Stimulated activated CD4-positive, alpha-beta T cell treated with anti-CD3 and anti-CD28 coated beads, Interleukin-1b, Interleukin-23, amount 100 ng/mL, for 48 hours (primary cell): ENCODE measurements around the gene SLAMF8.

Source experiments
- DNase-seq: peaks from one replicate; pipeline ENCODE4 v3.0.0-alpha.2; 2020

The SLAMF8 gene

DNA sequence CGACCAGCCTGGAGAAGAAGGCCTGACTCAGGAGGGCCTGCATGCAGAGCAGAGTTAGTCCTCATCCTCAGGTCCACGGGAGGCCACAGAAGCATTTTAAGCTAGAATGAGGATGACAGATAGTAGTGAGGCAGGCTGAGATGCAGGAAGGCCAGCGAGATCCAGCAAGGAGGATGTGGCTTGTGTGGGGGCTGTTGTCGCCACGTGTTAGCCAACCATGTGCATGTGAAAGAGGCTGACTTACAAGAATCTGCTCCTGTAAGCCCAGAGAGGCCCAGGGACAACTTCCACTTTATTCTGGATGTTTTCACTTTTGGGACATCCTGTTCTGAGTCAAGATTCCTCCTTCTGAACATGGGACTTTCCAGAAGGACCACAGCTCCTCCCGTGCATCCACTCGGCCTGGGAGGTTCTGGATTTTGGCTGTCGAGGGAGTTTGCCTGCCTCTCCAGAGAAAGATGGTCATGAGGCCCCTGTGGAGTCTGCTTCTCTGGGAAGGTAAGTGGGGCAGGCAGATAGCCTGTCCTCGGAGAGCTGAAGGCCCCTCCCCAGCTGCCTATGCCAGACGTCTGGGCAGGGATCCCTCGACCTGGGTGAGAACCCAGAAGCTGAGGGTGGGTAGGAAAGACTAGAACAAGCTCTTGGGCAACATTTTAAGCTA lies at the start of gene SLAMF8:
Gene SLAMF8 (plus strand): TSS at position 433 of the 661 bp plus-strand sequence. CDS start 26 bp downstream, at position 459.
- peak; percentile 57 for DNase-seq

DNA sequence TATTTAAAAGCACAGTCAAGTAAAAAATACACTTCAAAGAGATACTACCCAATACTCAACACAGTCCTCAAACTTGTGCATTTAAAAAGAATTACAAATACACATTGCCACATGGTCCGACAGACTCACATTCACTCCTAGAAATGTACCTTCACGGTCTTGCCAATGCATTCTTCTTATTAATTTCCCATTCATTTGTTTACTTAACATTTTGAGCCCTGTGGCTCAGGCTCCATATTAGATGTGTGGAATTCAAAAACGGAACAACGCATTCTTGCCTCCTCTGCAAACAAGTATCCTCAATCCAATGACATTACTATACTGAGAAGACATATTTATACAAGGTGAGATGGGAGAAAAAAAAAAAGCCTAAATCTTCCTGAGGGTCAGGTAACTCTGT lies 48.4 kb upstream of the SLAMF8 start:
- no peak for DNase-seq

DNA sequence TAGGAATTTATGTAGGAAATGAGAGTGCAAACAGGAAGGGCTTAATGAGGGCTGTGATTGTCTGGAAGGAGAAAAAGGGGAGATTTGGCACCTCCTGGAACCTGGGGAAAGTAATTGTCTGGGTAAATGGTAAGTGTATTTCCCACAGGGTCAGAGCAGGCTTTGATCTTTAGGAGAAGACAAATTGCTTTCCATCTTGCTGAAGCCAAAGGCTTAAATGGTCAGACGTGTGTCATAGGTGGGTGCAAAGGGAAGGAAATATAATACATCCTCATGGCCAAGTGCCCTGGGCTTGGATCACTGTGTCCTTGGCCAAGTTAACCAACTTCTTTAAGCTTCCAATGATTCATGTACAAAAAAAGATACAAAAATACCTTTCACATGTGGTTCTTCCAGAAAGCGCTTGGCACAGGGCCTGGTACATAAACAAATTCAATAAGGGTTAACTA lies 47.2 kb upstream of the SLAMF8 start:
- DNase-seq, result no peak

DNA sequence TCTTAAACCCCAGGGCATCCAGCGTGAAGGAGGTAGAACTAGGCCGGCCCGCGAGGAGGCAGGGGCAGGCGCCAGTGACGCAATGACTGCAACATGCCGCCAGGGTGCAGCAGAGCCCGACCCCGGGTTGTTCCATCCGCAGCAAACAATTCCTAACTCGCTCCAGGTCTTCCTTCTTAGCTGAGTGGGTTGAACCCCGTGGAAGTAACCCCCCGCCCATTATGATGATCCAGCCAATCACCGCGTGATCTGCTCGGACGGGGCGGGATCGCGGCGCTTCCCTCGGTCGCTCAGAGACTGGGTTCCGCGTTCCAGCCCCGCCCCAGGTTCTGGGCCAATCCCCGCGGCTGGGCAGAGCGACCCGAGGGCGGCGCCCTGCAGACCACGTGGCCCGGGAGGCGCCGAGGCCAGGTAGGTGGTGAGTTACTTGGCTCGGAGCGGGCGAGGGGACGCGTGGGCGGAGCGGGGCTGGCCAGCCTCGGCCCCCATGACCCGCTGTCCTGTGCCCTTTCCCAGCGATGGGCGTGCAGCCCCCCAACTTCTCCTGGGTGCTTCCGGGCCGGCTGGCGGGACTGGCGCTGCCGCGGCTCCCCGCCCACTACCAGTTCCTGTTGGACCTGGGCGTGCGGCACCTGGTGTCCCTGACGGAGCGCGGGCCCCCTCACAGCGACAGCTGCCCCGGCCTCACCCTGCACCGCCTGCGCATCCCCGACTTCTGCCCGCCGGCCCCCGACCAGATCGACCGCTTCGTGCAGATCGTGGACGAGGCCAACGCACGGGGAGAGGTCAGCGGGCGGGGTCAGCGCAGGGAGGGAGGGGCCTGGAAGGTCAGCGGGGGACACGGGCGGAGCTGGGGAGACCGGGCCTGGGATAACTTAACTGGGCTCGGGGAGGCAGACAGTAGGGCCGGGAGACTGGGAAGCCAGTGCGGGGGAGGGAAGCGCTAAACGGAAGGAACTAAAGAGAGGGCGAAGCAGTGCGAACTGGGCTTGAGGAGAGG lies 45.8 kb upstream of the SLAMF8 start, which contains the start of gene DUSP23:
Gene DUSP23 (plus strand): TSS at position 380 of the 1,000 bp plus-strand sequence. CDS start 139 bp downstream, at position 519.
- peak; percentile 96 for DNase-seq

DNA sequence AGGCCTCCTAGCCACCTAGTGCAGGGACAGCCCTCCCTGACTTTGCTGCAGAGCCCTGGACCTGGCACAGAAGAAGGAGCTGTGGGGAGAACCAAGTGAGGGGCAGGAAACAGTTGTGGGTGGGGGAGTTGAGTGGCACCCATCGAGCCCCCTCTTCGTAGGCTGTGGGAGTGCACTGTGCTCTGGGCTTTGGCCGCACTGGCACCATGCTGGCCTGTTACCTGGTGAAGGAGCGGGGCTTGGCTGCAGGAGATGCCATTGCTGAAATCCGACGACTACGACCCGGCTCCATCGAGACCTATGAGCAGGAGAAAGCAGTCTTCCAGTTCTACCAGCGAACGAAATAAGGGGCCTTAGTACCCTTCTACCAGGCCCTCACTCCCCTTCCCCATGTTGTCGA lies 44.7 kb upstream of the SLAMF8 start:
- no peak for DNase-seq

DNA sequence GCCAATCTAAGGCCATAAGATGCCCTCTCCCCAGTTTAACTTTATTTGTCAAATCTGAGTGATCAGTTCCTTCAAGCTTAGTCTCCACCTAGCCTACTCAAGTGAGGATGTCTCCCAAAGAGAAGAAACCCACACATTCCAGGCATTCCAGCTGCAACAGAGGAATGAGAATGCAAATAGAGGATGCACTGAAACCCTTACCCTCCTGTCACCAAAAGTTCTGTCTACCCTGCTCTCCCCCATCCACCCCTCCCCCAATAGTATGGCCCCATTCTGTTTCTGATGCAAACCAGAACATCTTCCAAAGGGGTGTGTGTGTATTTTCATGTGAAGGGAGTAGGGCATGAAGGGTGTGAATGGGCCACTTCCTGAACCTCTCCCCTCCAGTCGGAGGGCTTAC lies 42.9 kb upstream of the SLAMF8 start:
- no peak for DNase-seq

DNA sequence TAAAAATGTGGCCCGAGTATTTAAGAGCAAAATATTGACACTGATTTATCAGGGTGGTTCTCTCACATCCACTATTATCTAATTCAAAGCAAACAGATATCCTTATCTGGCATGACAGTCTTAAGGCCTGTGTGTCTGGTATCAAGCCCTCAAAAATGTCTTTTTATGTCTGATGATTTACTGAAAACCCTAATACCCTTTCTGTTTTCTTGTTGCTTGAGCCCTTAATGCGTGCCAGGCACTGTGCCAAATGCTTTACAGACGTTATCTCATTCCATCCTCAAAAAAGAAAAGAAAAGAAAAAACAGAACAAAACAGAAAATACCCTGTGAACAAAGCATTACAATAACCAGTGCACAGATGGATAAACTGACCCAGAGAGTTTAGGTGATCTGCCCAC lies 40.2 kb upstream of the SLAMF8 start:
- no peak for DNase-seq

DNA sequence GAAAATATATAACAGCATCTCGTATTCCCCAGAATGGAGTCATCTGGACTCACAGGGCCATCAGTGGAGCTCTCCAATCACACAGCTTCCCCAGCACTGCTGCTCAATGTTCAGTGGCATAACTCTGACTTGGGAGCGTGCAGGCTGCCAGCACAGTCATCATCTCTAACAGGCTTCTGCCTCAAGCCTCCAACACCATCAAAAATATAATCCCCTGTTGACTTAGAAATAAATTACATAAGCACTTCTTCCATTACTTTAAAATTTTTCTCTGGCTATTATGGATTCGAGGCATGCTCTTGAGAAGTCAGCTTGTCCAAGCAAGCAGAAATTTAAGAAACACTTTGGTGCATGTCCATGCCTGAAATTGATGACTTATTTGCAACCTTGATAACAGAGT lies 39.7 kb upstream of the SLAMF8 start:
- no peak for DNase-seq

DNA sequence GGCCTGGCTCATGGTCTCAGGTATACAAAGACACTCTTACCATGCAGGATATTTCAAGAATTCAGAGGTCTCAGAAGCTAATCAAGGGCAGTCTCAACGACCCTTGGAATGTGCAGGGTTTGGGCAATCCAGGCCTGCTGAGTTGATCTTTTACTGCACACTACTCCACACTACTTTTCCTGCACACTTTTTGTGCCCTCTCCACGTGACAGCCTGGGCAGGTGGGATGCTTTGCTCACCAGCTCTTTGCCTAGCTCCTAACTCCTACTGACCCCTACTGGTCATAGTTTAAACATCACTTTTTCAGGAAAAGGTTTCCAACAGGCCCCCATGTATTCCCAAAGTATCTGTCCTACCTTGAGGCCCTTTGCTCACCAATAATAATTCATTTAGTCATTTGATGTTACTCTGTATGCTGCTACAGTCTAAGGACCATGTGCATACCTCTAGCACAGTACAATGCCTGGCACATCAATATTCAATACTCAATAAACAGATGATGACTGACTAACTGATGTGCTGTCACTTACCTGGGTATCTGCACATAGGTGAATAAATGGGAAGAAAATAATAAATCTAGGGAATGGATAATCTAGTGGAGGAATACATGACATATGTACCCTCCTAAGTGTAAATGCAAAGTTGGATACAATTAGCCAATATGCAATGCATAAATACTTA lies 36.3 kb upstream of the SLAMF8 start:
- DNase-seq, result no peak

DNA sequence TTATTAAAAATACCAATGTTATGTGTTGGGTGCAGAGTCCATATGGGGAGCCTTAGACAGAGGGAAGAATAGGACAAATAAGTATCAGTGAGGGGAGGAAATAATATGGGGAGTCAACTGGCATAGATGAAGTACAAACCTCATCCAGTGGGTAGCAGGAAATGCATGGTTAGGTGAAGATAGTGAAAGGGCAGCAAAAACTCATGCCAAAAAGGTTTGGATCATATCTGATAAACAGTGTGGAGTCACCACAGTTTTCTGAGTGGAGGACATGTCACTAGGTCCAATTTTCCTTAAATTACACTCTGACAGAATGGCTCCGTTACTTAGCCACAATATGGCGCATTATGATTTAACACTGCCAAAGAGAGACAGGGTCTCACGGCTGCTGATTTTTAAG lies 35.6 kb upstream of the SLAMF8 start:
- no peak for DNase-seq

DNA sequence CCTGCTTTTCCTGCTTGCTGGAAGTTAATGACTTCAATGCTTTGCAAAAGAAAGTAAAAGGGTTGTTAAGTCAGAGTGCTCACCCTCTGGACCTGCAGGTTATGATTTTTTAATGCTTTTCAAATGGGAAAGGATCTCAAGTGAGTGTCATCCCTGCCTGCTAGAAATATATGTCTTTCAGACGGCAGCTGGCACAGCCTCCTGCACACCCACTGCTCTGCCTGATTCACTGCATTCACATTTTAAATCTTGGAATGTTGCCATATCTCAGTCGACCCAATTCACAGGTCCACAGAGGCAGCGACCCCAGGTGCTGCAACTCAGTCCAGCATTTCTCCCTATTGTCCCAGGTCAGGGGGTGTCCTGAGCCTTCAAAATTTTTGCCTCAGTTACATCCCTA lies 35.2 kb upstream of the SLAMF8 start:
- DNase-seq, result no peak

DNA sequence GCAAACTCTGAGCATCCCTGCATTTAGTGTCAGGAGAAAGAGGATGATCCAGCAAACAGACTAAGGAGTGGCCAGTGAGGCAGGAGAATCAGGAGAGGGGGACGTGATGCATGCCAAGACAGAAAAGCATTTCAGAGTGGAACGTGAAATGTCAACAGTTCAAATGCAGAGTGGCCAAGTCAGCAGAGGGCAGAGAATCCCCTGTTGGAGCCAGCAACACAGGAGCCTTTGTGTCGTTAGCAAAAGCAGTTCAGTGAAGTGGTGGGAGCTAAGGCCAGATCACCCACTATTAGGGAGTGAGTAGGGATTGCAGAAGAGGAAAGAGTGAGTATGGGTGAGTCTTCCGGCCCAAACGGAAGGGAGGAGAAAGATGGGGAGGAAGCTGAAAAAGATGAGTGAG lies 31.1 kb upstream of the SLAMF8 start:
- DNase-seq, result no peak

DNA sequence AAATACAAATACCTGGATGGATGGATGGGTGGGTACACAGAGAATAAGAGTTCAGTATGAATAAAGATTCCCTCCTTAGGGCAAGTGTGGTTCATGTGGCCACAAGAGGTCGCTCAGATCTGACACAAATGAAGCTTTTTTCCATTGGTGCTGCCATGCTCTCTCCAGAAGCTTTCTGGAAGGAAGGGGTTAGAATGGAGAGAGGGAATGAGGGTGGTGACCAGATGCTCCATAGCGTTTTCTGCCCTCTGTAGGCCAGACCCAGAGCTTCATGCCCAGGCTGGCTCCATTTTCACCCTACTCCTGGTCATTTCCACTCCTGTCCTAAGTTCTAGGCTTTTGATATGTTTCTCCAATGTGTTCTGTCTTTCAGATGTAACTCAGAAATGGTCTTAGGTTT lies 27.8 kb upstream of the SLAMF8 start:
- DNase-seq, result peak; percentile 12

DNA sequence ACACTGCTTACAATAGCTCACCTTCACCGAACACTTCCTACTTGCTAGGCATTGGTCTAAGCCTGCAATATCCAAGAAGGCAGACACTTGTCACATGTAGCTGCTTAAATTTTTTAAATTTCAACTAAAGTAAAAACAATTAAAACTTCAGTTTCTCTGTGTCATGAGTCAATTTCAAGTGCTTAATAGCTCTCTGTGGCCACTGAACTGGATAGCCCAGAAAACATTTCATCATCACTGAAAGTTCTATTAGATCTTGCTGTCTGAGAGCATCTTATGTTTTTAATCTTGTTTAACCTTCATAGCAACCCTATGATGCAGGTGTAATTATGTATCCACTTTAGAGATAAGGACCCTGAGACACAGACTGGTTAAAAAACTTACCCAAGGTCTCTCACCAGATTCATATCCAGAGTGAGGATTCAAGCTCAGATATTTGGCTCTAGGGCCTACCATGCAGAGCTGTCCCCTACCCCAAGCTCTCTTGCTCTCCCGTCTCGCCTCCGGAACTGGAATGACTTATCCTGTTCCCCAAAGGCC lies 27.2 kb upstream of the SLAMF8 start:
- no peak for DNase-seq

DNA sequence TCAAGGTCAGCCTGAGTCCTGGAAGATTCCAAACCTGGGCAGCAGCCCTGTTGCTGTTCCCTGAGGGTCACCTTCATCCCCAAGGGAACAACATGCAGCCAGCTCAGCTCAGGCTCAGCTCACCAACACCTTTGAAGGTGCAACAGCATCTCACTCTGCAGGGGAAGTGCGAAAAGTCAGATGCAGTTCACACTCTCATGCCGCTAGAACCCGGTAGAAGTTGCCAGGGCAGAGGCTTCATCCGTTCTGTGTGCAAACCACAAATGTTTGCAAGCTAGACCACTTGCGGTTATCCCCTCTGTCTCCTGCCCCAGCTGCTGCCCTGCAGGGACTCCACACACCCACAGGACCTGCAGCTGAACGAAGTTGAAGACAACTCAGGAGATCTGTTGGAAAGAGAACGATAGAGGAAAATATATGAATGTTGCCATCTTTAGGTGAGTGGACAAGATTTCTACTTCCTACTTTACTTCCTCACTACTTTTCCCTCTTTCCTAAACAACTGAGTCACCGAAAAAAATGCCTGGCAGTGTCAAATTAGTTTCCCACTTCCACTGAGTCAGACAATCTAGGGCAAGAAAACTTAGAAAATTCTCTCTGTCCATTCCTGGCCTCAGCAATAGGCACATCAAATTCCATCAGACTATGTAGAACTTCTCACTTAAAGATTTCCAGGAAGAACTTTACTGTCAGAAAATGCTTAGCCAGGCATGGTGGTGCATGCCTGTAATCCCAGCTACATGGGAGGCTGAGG lies 26.3 kb upstream of the SLAMF8 start:
- no peak for DNase-seq

DNA sequence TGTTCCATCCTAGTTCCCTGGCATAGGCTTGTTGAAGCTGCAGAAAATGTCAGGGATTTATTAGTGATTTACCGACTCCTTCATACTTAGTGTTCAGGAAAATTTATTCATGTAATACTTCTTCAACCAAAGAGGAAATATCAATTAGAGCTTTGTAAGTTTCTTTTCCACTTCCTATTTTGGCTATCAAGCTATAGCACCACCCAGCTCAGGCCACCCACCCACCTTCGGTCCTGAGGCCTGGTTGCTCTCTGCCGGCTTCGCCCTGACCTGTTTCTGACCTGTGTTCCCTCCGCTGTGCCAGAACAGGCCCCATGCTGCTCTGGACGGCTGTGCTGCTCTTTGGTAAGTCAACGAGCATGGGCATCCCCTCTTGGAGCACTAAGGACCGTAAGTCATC lies 24.6 kb upstream of the SLAMF8 start, which contains the start of gene FCRL6:
Gene FCRL6 (plus strand): TSS at position 250 of the 400 bp plus-strand sequence. CDS start 65 bp downstream, at position 315.
- no peak for DNase-seq

DNA sequence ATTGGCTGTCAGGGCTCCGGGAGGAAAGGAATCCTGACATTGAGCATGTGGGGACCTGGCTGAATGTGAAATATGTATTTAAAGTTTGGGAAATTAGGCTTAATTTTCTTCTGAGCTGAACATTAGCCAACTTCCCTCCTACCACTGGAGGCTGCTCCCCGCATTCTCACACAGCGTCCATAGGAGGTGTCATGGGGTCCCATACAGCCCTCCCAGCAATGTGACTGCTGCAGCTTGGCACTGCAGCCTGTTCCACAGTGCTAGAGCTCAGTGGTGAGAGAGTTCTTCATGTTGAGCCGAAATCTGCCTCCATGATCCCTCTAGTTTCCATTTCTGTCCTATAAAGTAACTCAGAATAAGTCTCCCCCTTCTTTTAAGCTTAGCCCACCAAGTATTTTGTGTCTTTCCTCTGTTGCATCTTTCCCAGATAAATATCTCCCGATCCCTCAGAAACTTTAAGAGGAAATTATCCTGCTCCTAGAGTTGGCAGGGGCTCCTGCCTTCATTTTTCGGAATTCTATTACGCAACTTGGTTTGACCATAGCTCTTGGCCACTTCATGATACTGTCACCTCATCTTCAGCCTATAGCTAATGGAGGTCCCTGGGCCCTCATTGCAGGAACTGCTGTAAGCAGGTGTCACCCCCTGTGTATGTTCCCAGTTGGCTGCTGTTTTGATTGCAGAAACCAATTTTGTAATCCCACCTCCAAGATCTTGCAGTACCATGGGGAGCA lies 22.6 kb upstream of the SLAMF8 start:
- no peak for DNase-seq

DNA sequence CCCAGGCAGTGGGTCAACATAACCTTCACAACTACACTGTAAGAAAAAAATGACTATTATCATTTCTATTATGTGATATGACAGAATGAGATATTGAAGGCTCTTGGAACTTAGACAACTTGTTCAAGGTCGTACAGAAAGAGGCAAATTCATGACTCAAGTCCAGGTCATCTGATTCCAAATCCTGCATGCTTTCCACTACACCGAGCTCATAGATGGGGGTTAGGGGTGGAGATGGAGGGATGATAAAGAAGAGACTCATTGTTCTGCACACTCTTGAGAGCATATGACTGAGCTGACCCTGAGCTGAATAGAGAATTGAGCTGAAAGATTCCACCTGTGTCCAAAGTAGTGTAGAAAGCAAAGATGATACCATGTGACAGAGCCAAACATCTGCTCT lies 21.7 kb upstream of the SLAMF8 start:
- DNase-seq, result no peak

DNA sequence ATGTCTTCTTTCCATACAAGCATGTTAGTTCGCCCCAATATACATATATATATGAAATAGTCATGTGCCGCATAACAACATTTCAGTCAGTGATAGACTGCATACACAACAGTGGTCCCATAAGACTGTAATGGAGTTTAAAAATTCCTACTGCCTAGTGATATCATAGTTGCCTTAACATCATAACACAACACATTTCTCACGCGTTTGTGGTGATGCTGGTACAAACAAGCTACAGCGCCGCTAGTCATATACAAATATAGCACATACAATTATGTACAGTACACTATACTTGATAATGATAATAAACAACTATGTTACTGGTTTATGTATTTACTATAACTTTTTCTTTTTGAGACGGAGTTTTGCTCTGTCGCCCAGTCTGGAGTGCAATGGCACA lies 10.7 kb upstream of the SLAMF8 start:
- no peak for DNase-seq

DNA sequence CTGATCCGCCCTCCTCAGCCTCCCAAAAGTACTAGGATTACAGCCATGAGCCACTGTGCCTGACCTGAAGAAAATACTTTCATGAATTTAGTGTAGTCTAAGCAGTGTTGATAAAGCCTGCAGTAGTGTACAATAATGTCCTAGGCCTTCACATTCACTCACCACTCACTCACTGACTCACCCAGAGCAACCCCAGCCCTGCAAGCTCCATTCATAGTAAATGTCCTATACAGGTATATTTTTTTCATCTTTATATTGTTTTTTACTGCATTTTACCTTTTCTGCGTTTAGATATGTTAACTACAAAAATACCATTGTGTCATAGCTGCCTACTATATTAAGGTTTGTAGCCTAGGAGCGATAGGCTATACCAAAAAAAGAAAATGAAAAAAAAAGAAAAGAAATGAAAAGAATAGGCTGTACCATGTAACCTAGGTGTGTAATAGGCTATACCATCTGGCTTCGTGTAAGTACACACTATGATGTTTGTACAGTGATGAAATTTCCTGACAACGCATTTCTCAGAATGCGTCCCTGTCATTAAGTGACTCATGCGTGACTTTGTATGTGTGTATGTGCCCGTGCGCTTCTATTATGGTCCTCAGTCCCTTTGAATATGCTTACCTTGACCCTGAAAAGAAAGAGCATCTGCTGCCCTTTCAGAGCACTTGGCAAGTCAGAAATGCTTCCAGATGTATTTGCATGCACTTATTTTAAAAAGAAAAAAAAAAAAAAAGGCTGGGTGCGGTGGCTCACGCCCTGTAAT lies 9.2 kb upstream of the SLAMF8 start:
- no peak for DNase-seq
